NT2/D1 (cell line): Measurements from ENCODE around the gene TRIM10.

Experiments used
- SUZ12 ChIP-seq: IDR thresholded peaks from 2 replicates; pipeline ENCODE4 v1.6.1; 2011; ENCODE audit not compliant: insufficient read length, insufficient read depth; ENCODE audit errors: extremely low read depth
- YY1 ChIP-seq: IDR thresholded peaks from 2 replicates; pipeline ENCODE4 v1.6.1; 2011; ENCODE audit not compliant: insufficient read length, insufficient read depth
- ZNF274 ChIP-seq: IDR thresholded peaks from 2 replicates; pipeline ENCODE4 v1.6.1; 2011; ENCODE audit warnings: mild to moderate bottlenecking, low read depth, low read length

- TF ChIP-seq YY1 (no peak), SUZ12 (no peak), ZNF274 (no peak)
Measured at GRCh38 chr6:30198166-30199084, 37.4 kb upstream of the TRIM10 start.
